GM23338 (cell line): ENCODE results near the gene LAP3. TPM values are rescaled to one million over a fixed set of nuclear protein-coding genes. Genes with fewer than 3 reads are reported as not detected.

ENCODE experiments used
- ATAC-seq: fragments of 200-7000 bp; cut with Tn5 transposase; 3 replicates; pipeline ENCODE4 v1.9.1; 2020
- DNase-seq: peaks from one replicate; pipeline ENCODE4 v3.0.0-alpha.2; 2015; ENCODE audit warnings: low spot score
- H2AFZ ChIP-seq: fragments of 200-600 bp; sonication (generic); 2 replicates; pipeline ENCODE4 v1.8.0; 2016; ENCODE audit warnings: antibody characterized with exemption, mild to moderate bottlenecking, moderate library complexity
- H3F3A ChIP-seq: fragments of 200-600 bp; sonication (generic); replicated peaks from 2 replicates; pipeline ENCODE4 v1.8.0; 2017; ENCODE audit warnings: antibody characterized with exemption, mixed run types, low read depth
- H3K27ac ChIP-seq: fragments of 200-600 bp; sonication (generic); 2 replicates; pipeline ENCODE4 v1.6.1; 2016; ENCODE audit warnings: low read depth
- H3K27me3 ChIP-seq: fragments of 200-600 bp; sonication (generic); 2 replicates; pipeline ENCODE4 v1.8.0; 2016; ENCODE audit warnings: mild to moderate bottlenecking, mixed run types, moderate library complexity; ENCODE audit not compliant: insufficient read depth
- H3K36me3 ChIP-seq: fragments of 200-600 bp; sonication (generic); 2 replicates; pipeline ENCODE4 v1.8.0; 2016; ENCODE audit warnings: mild to moderate bottlenecking; ENCODE audit not compliant: insufficient read depth
- H3K4me1 ChIP-seq: fragments of 200-600 bp; sonication (generic); 2 replicates; pipeline ENCODE4 v1.8.0; 2016; ENCODE audit warnings: mild to moderate bottlenecking, moderate library complexity; ENCODE audit not compliant: insufficient read depth
- H3K4me2 ChIP-seq: fragments of 200-600 bp; sonication (generic); 2 replicates; pipeline ENCODE4 v1.7.1; 2017; ENCODE audit warnings: mixed run types
- H3K4me3 ChIP-seq: fragments of 200-600 bp; sonication (generic); 2 replicates; pipeline ENCODE4 v1.6.1; 2016; ENCODE audit warnings: mixed run types
- H3K79me2 ChIP-seq: fragments of 200-600 bp; sonication (generic); replicated peaks from 2 replicates; pipeline ENCODE4 v1.8.0; 2017; ENCODE audit warnings: mild to moderate bottlenecking; ENCODE audit not compliant: insufficient read depth
- H3K9me2 ChIP-seq: fragments of 200-600 bp; sonication (generic); 2 replicates; pipeline ENCODE4 v1.8.0; 2017; ENCODE audit not compliant: insufficient read depth
- H4K20me1 ChIP-seq: fragments of 200-600 bp; sonication (generic); replicated peaks from 2 replicates; pipeline ENCODE4 v1.8.0; 2017; ENCODE audit warnings: mild to moderate bottlenecking; ENCODE audit not compliant: insufficient read depth
- H3K27ac Mint-ChIP-seq: 2 replicates; pipeline ENCODE4 v1.8.0; 2020; ENCODE audit warnings: inconsistent platforms, mild to moderate bottlenecking, moderate library complexity, mixed read lengths
- H3K27me3 Mint-ChIP-seq: 3 replicates; pipeline ENCODE4 v1.8.0; 2022; ENCODE audit warnings: low read depth, mild to moderate bottlenecking, moderate library complexity, mixed read lengths, inconsistent platforms; ENCODE audit not compliant: insufficient read depth, poor library complexity
- H3K36me3 Mint-ChIP-seq: 3 replicates; pipeline ENCODE4 v1.8.0; 2021; ENCODE audit warnings: low read depth, mild to moderate bottlenecking, inconsistent platforms, moderate library complexity, mixed read lengths
- H3K4me1 Mint-ChIP-seq: 3 replicates; pipeline ENCODE4 v1.8.0; 2020; ENCODE audit warnings: mild to moderate bottlenecking, inconsistent platforms, mixed read lengths
- H3K4me3 Mint-ChIP-seq: 3 replicates; pipeline ENCODE4 v1.8.0; 2021; ENCODE audit warnings: moderate library complexity, mild to moderate bottlenecking, inconsistent platforms, mixed read lengths
- H3K9me3 Mint-ChIP-seq: 3 replicates; pipeline ENCODE4 v1.8.0; 2020; ENCODE audit warnings: moderate library complexity, mild to moderate bottlenecking, inconsistent platforms, mixed read lengths
- CREB1 ChIP-seq: fragments of 250-450 bp; sonication (Bioruptor Pico); IDR thresholded peaks from 2 replicates; pipeline ENCODE4 v1.5.0; 2020; ENCODE audit warnings: low read depth, mild to moderate bottlenecking, moderate library complexity
- CTCF ChIP-seq, 2 experiments: fragments of 200-600 bp in 1 of 2; sonication (generic) in 1 of 2; conservative IDR thresholded peaks; 2 replicates each; pipeline versions ENCODE4 v1.5.1 to v1.6.1; 2016 to 2017; ENCODE audit warnings: antibody characterized with exemption in 2 of 2, low read depth in 2 of 2, mild to moderate bottlenecking in 2 of 2, moderate library complexity in 1 of 2
- EZH2 ChIP-seq: fragments of 200-600 bp; sonication (generic); IDR thresholded peaks from one replicate; pipeline ENCODE4 v1.8.0; 2017; ENCODE audit warnings: antibody characterized with exemption, mild to moderate bottlenecking, low read depth; ENCODE audit not compliant: unreplicated experiment
- EZH2phosphoT487 ChIP-seq: fragments of 200-600 bp; sonication (generic); IDR thresholded peaks from one replicate; pipeline ENCODE4 v1.8.1; 2018; ENCODE audit warnings: antibody characterized with exemption; ENCODE audit not compliant: unreplicated experiment
- JUNB ChIP-seq: IDR thresholded peaks from one replicate; pipeline ENCODE4 v1.6.1; 2016; ENCODE audit warnings: antibody characterized with exemption; ENCODE audit not compliant: unreplicated experiment
- NANOG ChIP-seq: IDR thresholded peaks from 2 replicates; pipeline ENCODE4 v1.6.1; 2016; ENCODE audit warnings: antibody characterized with exemption, borderline replicate concordance
- REST ChIP-seq: IDR thresholded peaks from one replicate; pipeline ENCODE4 v1.6.1; 2018; ENCODE audit warnings: antibody characterized with exemption; ENCODE audit not compliant: unreplicated experiment
- STAT1 ChIP-seq: IDR thresholded peaks from one replicate; pipeline ENCODE4 v1.6.1; 2016; ENCODE audit warnings: antibody characterized with exemption; ENCODE audit not compliant: unreplicated experiment
- ZNF331 ChIP-seq: fragments of 250-450 bp; sonication (Bioruptor Pico); IDR thresholded peaks from 2 replicates; pipeline ENCODE4 v1.5.0; 2020; ENCODE audit warnings: low read depth, mild to moderate bottlenecking, moderate library complexity
- polyA plus RNA-seq: library from polyadenylated mRNA; unstranded; fragments of >200 nt; fragmentation: Nextera tagmentation; extraction: Ambion mirVana; gene quantifications from 2 replicates; pipeline ENCODE4 v1.2.1, GENCODE V29; 2016
- total RNA-seq: library from RNA; depleted of rRNA; stranded (reverse); fragments of >200 nt; shearing (Covaris generic); gene quantifications from 2 replicates; pipeline ENCODE4 v1.2.3, GENCODE V29; 2014
- TF ChIP-seq, protein P1 (sequence below): IDR thresholded peaks from 2 replicates; pipeline ENCODE4 v1.6.1; 2016; ENCODE audit warnings: antibody characterized with exemption

LAP3 gene
- total and polyA plus RNA-seq, 2 experiments from 2014 or later, result 28.6 to 63.6 TPM

- Mint-ChIP-seq H3K36me3 (no peaks in the 10 kb centered on the region), H3K4me1 (no peaks in the 10 kb centered on the region), H3K4me3 (no peak overlapping the region), H3K9me3 (peaks cover 6% of the 10 kb centered on the region; the same call in 1 of the 3 replicates), H3K27me3 (peaks cover 1% of the 10 kb centered on the region), H3K27ac (no peak overlapping the region)
- H3K4me3 ChIP-seq, result no peak overlapping the region
- no peaks in the 10 kb centered on the region for H4K20me1 ChIP-seq
- DNase-seq (no peak), ATAC-seq (no peak)
- no peak overlapping the region for H3K4me2 ChIP-seq
- TF ChIP-seq NANOG (no peak), JUNB (no peak), EZH2phosphoT487 (no peak), CTCF (conservative IDR thresholded peaks at IDR 0.05; ENCODE audit: low read depth in 2 of 2) (no peak), REST (no peak)
- no peak overlapping the region for H3K27ac ChIP-seq
- H3F3A ChIP-seq, result no peaks in the 10 kb centered on the region
- H2AFZ ChIP-seq, result no peak overlapping the region
- no peaks in the 10 kb centered on the region for H3K4me1 ChIP-seq
- no peaks in the 10 kb centered on the region for H3K36me3 ChIP-seq
- H3K79me2 ChIP-seq, result no peaks in the 10 kb centered on the region
- no peaks in the 10 kb centered on the region for H3K27me3 ChIP-seq
- no peaks in the 10 kb centered on the region for H3K9me2 ChIP-seq
These were observed 73.4 kb downstream of the LAP3 start for GRCh38 chr4:17650406-17650805.

GRCh38 chr4:17654701-17655100 lies 77.7 kb downstream of the LAP3 start:
- H3K27ac ChIP-seq, result no peak overlapping the region
- Mint-ChIP-seq H3K4me3 (no peak overlapping the region), H3K36me3 (no peaks in the 10 kb centered on the region), H3K4me1 (no peaks in the 10 kb centered on the region), H3K27me3 (peaks cover 7% of the 10 kb centered on the region), H3K27ac (no peak overlapping the region), H3K9me3 (no peaks in the 10 kb centered on the region)
- no peaks in the 10 kb centered on the region for H3K4me1 ChIP-seq
- H3K4me3 ChIP-seq, result no peak overlapping the region
- DNase-seq, result no peak
- H3K9me2 ChIP-seq, result no peaks in the 10 kb centered on the region
- no peak for ATAC-seq
- H3K4me2 ChIP-seq, result no peak overlapping the region
- H3K79me2 ChIP-seq, result no peaks in the 10 kb centered on the region
- no peak overlapping the region for H2AFZ ChIP-seq
- H3K36me3 ChIP-seq, result no peaks in the 10 kb centered on the region
- no peaks in the 10 kb centered on the region for H3F3A ChIP-seq
- H3K27me3 ChIP-seq, result no peaks in the 10 kb centered on the region
- H4K20me1 ChIP-seq, result no peaks in the 10 kb centered on the region
- no peak for TF ChIP-seq STAT1
- no peak for TF ChIP-seq EZH2phosphoT487
- TF ChIP-seq, protein P1, sequence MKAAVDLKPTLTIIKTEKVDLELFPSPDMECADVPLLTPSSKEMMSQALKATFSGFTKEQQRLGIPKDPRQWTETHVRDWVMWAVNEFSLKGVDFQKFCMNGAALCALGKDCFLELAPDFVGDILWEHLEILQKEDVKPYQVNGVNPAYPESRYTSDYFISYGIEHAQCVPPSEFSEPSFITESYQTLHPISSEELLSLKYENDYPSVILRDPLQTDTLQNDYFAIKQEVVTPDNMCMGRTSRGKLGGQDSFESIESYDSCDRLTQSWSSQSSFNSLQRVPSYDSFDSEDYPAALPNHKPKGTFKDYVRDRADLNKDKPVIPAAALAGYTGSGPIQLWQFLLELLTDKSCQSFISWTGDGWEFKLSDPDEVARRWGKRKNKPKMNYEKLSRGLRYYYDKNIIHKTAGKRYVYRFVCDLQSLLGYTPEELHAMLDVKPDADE, result no peak
- no peak for TF ChIP-seq ZNF331 (CRISPR knock-in tag)
- no peak for TF ChIP-seq EZH2
- TF ChIP-seq CREB1, result no peak
- no peak for TF ChIP-seq REST
- no peak for TF ChIP-seq JUNB
